Measurements from ENCODE around the gene GULP1.

GULP1 gene

DNA sequence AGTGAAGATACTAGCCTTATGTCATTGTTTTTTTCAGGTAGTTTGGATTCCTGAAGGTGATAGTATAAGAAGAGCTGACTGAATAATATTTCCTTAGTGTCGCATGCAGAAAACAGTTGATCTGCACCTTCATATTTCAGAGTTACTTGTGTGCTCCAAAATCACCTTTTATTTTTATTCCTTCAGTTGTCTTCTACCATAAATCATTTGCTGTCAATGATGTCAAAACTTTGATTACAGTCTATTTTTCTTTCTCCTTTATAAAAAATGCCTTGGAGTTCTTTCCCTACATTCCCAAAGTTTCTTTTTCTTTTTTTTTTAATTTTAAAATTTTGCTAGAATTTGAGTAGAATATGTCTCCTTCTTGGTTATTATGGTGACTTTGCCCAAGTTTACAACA is 142.3 kb downstream of the GULP1 start:
- TF ChIP-seq CREB1 (IDR thresholded peaks at IDR 0.05; ENCODE audit: low read depth) (no peak), REST (IDR thresholded peaks at IDR 0.05; ENCODE audit: low read depth) (no peak), NFIC (IDR thresholded peaks at IDR 0.05) (no peak), ZBTB7A (IDR thresholded peaks at IDR 0.05; ENCODE audit: low read depth) (no peak), TEAD4 (IDR thresholded peaks at IDR 0.05) (no peak), YY1 (IDR thresholded peaks at IDR 0.05; ENCODE audit: low read depth) (no peak), EP300 (IDR thresholded peaks at IDR 0.05; ENCODE audit: borderline replicate concordance) (no peak), CEBPB (IDR thresholded peaks at IDR 0.05) (no peak), EGR1 (IDR thresholded peaks at IDR 0.05) (no peak), RAD21 (IDR thresholded peaks at IDR 0.05; ENCODE audit: low read depth) (no peak)

GRCh38 chr2:188435115-188435514 is 143.4 kb downstream of the GULP1 start:
- no peak for TF ChIP-seq RAD21 (IDR thresholded peaks at IDR 0.05; ENCODE audit: low read depth)
- TF ChIP-seq CREB1 (IDR thresholded peaks at IDR 0.05; ENCODE audit: low read depth) = no peak
- no peak for TF ChIP-seq EGR1 (IDR thresholded peaks at IDR 0.05)
- no peak for TF ChIP-seq NFIC (IDR thresholded peaks at IDR 0.05)
- TF ChIP-seq TEAD4 (IDR thresholded peaks at IDR 0.05) = no peak
- TF ChIP-seq EP300 (IDR thresholded peaks at IDR 0.05; ENCODE audit: borderline replicate concordance) = no peak
- no peak for TF ChIP-seq YY1 (IDR thresholded peaks at IDR 0.05; ENCODE audit: low read depth)
- no peak for TF ChIP-seq USF1 (IDR thresholded peaks at IDR 0.05)
- TF ChIP-seq FOXM1 (IDR thresholded peaks at IDR 0.05; ENCODE audit: borderline replicate concordance, low read depth) = no peak
- no peak for TF ChIP-seq CEBPB (IDR thresholded peaks at IDR 0.05)
- TF ChIP-seq REST (IDR thresholded peaks at IDR 0.05; ENCODE audit: low read depth) = no peak
- TF ChIP-seq, protein P1, sequence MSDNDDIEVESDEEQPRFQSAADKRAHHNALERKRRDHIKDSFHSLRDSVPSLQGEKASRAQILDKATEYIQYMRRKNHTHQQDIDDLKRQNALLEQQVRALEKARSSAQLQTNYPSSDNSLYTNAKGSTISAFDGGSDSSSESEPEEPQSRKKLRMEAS (IDR thresholded peaks at IDR 0.05) = no peak
- no peak for TF ChIP-seq ZBTB7A (IDR thresholded peaks at IDR 0.05; ENCODE audit: low read depth)
- TF ChIP-seq TAF1 (IDR thresholded peaks at IDR 0.05; ENCODE audit: low read depth) = no peak
- TF ChIP-seq TCF12 (IDR thresholded peaks at IDR 0.05; ENCODE audit: low read depth) = no peak

DNA sequence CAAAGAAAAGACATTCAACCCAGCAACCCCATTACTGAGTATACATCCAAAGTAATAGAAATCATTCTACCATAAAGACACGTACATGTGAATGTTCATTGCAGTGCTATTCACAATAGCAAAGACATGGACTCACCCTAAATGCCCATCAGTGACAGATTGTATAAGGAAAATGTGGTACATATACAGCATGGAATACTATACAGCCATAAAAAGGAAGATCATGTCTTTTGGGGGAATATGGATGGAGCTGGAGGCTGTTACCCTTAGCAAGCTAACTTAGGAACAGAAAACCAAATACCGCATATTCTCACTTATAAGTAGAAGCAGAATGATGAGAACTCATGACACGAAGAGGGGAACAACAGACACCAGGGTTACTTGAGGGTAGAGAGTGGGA is 145.9 kb downstream of the GULP1 start:
- TF ChIP-seq CREB1 (IDR thresholded peaks at IDR 0.05; ENCODE audit: low read depth) = no peak
- no peak for TF ChIP-seq FOXM1 (IDR thresholded peaks at IDR 0.05; ENCODE audit: borderline replicate concordance, low read depth)
- TF ChIP-seq TAF1 (IDR thresholded peaks at IDR 0.05; ENCODE audit: low read depth) = no peak
- no peak for TF ChIP-seq CEBPB (IDR thresholded peaks at IDR 0.05)
- no peak for TF ChIP-seq REST (IDR thresholded peaks at IDR 0.05; ENCODE audit: low read depth)
- TF ChIP-seq ZBTB7A (IDR thresholded peaks at IDR 0.05; ENCODE audit: low read depth) = no peak

GRCh38 chr2:188439986-188440385 is 148.3 kb downstream of the GULP1 start:
- TF ChIP-seq TAF1 (IDR thresholded peaks at IDR 0.05; ENCODE audit: low read depth) (no peak), RAD21 (IDR thresholded peaks at IDR 0.05; ENCODE audit: low read depth) (no peak), YY1 (IDR thresholded peaks at IDR 0.05; ENCODE audit: low read depth) (no peak), FOXM1 (IDR thresholded peaks at IDR 0.05; ENCODE audit: borderline replicate concordance, low read depth) (no peak), REST (IDR thresholded peaks at IDR 0.05; ENCODE audit: low read depth) (no peak), TCF12 (IDR thresholded peaks at IDR 0.05; ENCODE audit: low read depth) (no peak), TEAD4 (IDR thresholded peaks at IDR 0.05) (no peak), NFIC (IDR thresholded peaks at IDR 0.05) (no peak), USF1 (IDR thresholded peaks at IDR 0.05) (no peak), ZBTB7A (IDR thresholded peaks at IDR 0.05; ENCODE audit: low read depth) (no peak), EP300 (IDR thresholded peaks at IDR 0.05; ENCODE audit: borderline replicate concordance) (no peak), EGR1 (IDR thresholded peaks at IDR 0.05) (no peak), CEBPB (IDR thresholded peaks at IDR 0.05) (no peak), CREB1 (IDR thresholded peaks at IDR 0.05; ENCODE audit: low read depth) (no peak)
- TF ChIP-seq, protein P1 (IDR thresholded peaks at IDR 0.05) = no peak

All from Ishikawa (cell line).